Tibial artery (tissue), 4 donors: ENCODE data around the gene GJC1.
"Not testable (repeated sequence)": the region's sequence is repeated elsewhere in the genome, so short reads cannot be mapped to it uniquely, and the experiment has no call there.

Experiments
- DNase-seq, 2 donors: peaks; one replicate each; pipeline ENCODE4 v3.0.0-alpha.2; 2019
- H3K27ac ChIP-seq, 2 donors: fragments of 200-600 bp; sonication (generic) in 1 of 2; 1 replicate in 1 of 2; 2 replicates in 1 of 2; pipeline ENCODE4 v1.5.1; 2018 to 2019; ENCODE audit warnings: mild to moderate bottlenecking in 1 of 2
- H3K27me3 ChIP-seq, 2 donors: fragments of 200-600 bp; sonication (generic) in 1 of 2; one replicate each; pipeline versions ENCODE4 v1.5.1 to v1.6.0; 2016 to 2019
- H3K36me3 ChIP-seq, 3 donors: fragments of 200-600 bp; sonication (generic) in 2 of 3; one replicate each; pipeline ENCODE4 v1.5.1; 2016 to 2019; ENCODE audit warnings: mild to moderate bottlenecking in 2 of 3
- H3K4me1 ChIP-seq, 4 donors: fragments of 200-600 bp; sonication (generic) in 2 of 4; 1 replicate in 3 of 4; 2 replicates in 1 of 4; pipeline ENCODE4 v1.5.1; 2016 to 2019
- H3K4me3 ChIP-seq, 2 donors: fragments of 200-600 bp; sonication (generic) in 1 of 2; 1 replicate in 1 of 2; 2 replicates in 1 of 2; pipeline ENCODE4 v1.5.1; 2018 to 2019; ENCODE audit warnings: mild to moderate bottlenecking in 2 of 2
- H3K9me3 ChIP-seq, 3 donors: fragments of 200-600 bp; sonication (generic) in 1 of 3; one replicate each; pipeline ENCODE4 v1.5.1; 2016 to 2019
- CTCF ChIP-seq, 2 experiments: fragments of 200-600 bp in 1 of 2; fragments of 450-650 bp in 1 of 2; IDR thresholded peaks; one replicate each; pipeline ENCODE4 v1.5.1; 2017 to 2019; ENCODE audit warnings: antibody characterized with exemption in 2 of 2, mild to moderate bottlenecking in 1 of 2, moderate library complexity in 1 of 2
- intact Hi-C: fragments of 100-400 bp; cut with DNase I; formaldehyde crosslinking; loops from one replicate; pipeline ENCODE4 v1.15.0; 2023; ENCODE audit warnings: low total_unique reads

The GJC1 gene

GRCh38 chr17:44826123-44826790 is 3.8 kb downstream of the GJC1 start:
- no peak for TF ChIP-seq CTCF (IDR thresholded peaks at IDR 0.05)
- Histone ChIP-seq H3K27ac (no peak overlapping the region), H3K4me1 (peaks cover 0 to 42% (median 12%) of the 10 kb centered on the region in 4 donors), H3K4me3 (no peak overlapping the region), H3K9me3 (no peaks in the 10 kb centered on the region), H3K36me3 (no peaks in the 10 kb centered on the region), H3K27me3 (peaks cover 0 to 6% of the 10 kb centered on the region in 2 donors)
- intact Hi-C loops, result no loop called here
- DNase-seq, result no peak

GRCh38 chr17:44825236-44825635 is 4.9 kb downstream of the GJC1 start:
- H3K4me3 ChIP-seq, intact Hi-C loops, H3K9me3 ChIP-seq, DNase-seq, H3K27ac ChIP-seq, H3K36me3 ChIP-seq, H3K27me3 ChIP-seq: not testable (repeated sequence)
- peaks cover 0 to 44% (median 9%) of the 10 kb centered on the region in 4 donors for H3K4me1 ChIP-seq

- Histone ChIP-seq H3K27ac (peak overlapping the region in 1 of 2 donors; percentile 29), H3K36me3 (no peaks in the 10 kb centered on the region), H3K27me3 (no peaks in the 10 kb centered on the region), H3K4me1 (peaks cover 0 to 28% (median 2%) of the 10 kb centered on the region in 4 donors), H3K4me3 (no peak overlapping the region), H3K9me3 (no peaks in the 10 kb centered on the region)
- no peak for TF ChIP-seq CTCF (IDR thresholded peaks at IDR 0.05)
- DNase-seq, result no peak
- intact Hi-C loops, result no loop called here
Measured at GRCh38 chr17:44820631-44821212, 9.4 kb downstream of the GJC1 start.

- H3K36me3 ChIP-seq, H3K9me3 ChIP-seq, H3K27ac ChIP-seq, DNase-seq, H3K27me3 ChIP-seq, H3K4me3 ChIP-seq, intact Hi-C loops: not testable (repeated sequence)
- peaks cover 0 to 28% (median 2%) of the 10 kb centered on the region in 4 donors for H3K4me1 ChIP-seq
Measured at GRCh38 chr17:44818508-44818907, 11.6 kb downstream of the GJC1 start.

- H3K27me3 ChIP-seq, result no peaks in the 10 kb centered on the region
- H3K4me3 ChIP-seq, result no peak overlapping the region
- no peaks in the 10 kb centered on the region for H3K36me3 ChIP-seq
- H3K4me1 ChIP-seq, result peaks cover 0 to 27% (median 11%) of the 10 kb centered on the region in 4 donors
- TF ChIP-seq CTCF (IDR thresholded peaks at IDR 0.05), result no peak
- DNase-seq, result no peak
- H3K27ac ChIP-seq, result peak overlapping the region; percentile 56 to 65
- intact Hi-C loops, result no loop called here
- H3K9me3 ChIP-seq, result no peaks in the 10 kb centered on the region
Measured at GRCh38 chr17:44812263-44812662, 17.8 kb downstream of the GJC1 start.

GRCh38 chr17:44808656-44809388 is 21.3 kb downstream of the GJC1 start:
- H3K27ac ChIP-seq, H3K9me3 ChIP-seq, intact Hi-C loops, H3K4me3 ChIP-seq, DNase-seq, H3K36me3 ChIP-seq, H3K27me3 ChIP-seq: not testable (repeated sequence)
- H3K4me1 ChIP-seq, result peaks cover 0 to 37% (median 14%) of the 10 kb centered on the region in 4 donors

GRCh38 chr17:44808156-44808555 is 21.9 kb downstream of the GJC1 start:
- no peak overlapping the region for H3K4me3 ChIP-seq
- no peak overlapping the region for H3K27ac ChIP-seq
- no peak for TF ChIP-seq CTCF (IDR thresholded peaks at IDR 0.05)
- H3K36me3 ChIP-seq, result peaks cover 0 to 9% (median 8%) of the 10 kb centered on the region in 3 donors
- no peaks in the 10 kb centered on the region for H3K9me3 ChIP-seq
- H3K27me3 ChIP-seq, result no peaks in the 10 kb centered on the region
- H3K4me1 ChIP-seq, result peaks cover 0 to 43% (median 13%) of the 10 kb centered on the region in 4 donors
- no peak for DNase-seq
- intact Hi-C loops, result no loop called here
